LoVo (cell line): Measurements from ENCODE around the gene UCK2.

Source experiments
- DNase-seq: peaks from one replicate; pipeline ENCODE4 v3.0.0-alpha.2; 2016; ENCODE audit warnings: low spot score

Gene UCK2

DNA sequence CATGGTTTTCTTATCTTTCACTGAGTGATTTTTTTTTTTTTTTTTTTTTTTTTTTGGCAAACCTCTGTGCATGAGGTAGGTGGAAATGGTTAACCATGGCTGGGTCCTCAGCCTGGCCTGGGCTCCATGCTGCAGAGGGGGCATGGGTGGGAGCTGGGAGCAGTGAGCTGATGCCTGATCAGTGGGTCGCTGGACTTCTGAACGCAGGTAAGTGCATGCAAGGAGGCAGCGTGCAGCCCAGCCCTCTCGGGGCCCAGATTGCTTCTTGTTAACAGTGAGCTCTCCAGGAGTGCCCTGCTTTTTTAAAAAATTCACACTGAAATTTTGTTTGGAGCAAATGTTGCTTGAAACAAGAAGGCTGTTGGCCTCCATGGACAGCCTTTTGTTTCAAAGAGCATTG, 75.2 kb downstream of the UCK2 start:
- no peak for DNase-seq

DNA sequence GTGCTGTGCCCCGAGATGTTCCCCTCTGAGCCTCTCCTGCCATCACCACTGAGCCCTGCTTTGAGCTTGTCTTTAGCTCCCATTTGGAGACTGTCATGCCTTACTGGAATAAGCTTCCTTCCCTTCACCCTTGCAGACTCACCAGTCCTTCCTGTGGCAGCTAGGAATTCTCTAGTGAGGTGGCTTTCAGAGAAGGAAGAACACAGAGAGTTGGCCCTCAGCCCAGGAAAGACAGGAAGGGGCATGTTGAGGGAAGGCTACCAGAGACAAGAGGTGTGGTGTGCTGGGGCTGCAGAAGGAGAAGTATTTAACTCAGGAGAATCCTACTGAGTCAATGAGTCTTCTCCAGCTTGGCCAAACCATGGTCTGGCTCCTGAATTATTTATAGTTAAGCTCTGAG, 76.3 kb downstream of the UCK2 start:
- DNase-seq, result peak; percentile 40

DNA sequence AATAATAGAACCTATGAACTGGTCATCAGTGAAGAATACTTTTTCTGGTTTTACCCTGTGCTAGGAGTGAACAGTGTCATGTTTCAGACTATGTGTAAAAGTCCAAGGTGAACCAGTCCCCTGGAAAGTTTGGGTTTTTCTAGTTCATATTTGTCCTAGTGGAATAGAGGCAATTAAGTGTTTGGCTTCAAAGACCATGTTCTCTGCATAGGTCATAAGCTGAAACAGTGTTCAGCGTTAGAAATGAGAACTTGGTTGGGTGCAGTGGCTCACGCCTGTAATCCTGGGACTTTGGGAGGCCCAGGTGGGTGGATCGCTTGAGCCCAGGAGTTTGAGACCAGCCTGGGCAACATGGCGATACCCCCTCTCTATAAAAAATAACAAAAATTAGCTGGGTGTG, 77.5 kb downstream of the UCK2 start:
- DNase-seq, result no peak

DNA sequence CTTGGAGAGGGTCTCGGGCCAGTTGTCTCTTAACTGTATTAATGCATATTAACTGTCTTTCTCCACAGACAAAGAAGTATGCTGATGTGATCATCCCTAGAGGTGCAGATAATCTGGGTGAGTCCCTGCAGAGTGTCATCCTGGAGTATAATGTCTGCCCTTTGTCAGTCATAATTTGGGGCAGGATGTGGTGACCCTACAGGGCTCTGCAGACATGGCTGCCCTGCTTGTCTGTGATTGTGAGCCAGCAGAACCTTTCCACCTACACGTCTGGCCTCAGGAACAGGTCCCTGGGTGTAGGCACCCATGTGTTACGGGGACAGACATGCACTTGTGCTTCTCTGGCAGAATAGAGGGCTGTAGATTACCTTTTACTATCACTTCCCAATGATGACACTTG, 78.4 kb downstream of the UCK2 start:
- no peak for DNase-seq

DNA sequence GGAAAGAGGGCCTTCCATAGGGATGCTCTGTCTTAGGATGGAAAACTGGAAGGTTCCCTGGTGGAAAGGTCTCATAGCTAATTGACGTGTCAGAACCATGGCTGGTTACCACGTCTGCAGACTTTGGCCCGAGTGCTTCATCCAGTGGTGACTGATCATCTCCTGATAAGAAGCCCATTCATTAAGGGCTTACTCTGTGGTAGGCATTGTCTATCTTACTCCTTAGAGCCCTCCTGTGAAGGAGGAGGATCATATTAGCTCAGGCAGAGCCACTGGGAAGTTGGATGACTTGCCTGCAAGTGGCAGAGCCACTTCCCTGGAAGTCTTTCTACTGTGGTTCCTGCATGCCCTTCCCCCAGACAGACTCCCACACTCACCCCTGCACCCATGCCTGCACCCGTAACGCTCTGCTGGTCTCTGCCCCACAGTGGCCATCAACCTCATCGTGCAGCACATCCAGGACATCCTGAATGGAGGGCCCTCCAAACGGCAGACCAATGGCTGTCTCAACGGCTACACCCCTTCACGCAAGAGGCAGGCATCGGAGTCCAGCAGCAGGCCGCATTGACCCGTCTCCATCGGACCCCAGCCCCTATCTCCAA, 79.9 kb downstream of the UCK2 start:
- DNase-seq, result no peak

DNA sequence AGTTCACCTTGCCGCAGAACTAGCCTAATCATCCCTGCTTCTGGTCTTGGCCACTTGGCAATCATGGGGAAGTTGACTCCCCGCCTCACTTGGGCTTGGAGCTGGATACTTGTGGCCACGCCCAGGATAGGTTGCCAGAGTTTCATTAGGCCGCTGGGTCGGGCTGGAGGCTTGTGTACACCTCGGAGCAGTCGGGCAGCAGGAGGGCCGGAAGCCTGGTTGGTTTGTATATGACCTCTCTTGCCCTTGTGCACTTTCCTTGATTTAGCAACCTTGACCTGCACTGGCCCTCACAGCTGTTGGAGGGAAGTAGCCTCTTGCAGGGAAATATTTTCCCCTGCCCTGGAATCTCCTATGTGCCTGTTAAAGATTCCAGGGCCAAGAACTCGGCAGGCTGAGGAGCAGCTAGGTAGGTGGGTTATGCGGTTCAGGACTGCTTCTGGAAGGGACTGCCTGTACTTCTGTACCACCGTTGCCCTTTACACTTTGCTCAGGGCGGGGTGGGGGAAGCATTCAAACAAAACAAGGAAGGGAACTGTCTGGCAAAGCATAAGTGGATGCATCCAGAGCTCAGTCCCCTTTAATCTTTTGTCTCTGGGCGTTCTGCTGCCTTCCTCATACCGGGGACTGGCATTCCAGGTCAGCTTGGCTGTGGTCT, 83.5 kb downstream of the UCK2 start:
- peak; percentile 45 for DNase-seq

DNA sequence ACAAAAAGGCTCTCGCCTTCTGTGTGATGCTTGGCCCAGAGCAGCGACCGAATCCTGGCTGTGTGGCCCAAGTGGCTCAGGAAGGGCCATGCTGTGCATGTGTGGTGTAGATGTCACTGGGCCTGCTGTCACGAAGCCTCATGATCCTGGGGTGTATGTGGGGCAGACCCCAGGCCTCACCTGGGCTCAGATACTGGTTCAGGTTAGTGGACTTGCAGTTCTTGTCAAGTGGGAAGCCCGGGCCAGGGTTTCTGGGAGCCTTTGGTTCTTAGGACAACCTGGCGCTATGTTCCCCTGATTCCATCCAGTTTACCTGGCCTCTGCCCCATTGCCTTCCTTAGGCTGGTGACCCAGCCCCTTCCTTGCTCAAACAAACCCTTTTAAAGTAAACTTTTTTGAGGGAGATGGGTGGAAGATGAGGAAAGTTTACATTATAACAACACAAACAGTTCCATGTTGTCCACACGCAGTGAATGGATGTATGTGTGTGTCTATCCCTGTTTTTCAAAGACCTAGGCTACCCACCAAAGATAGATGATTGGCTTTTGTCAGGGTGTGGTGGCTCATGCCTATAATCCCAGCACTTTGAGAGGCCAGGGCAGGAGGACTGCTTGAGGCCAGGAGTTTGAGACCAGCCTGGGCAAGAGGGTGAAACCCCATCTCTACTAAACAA, 84.3 kb downstream of the UCK2 start:
- DNase-seq, result no peak

DNA sequence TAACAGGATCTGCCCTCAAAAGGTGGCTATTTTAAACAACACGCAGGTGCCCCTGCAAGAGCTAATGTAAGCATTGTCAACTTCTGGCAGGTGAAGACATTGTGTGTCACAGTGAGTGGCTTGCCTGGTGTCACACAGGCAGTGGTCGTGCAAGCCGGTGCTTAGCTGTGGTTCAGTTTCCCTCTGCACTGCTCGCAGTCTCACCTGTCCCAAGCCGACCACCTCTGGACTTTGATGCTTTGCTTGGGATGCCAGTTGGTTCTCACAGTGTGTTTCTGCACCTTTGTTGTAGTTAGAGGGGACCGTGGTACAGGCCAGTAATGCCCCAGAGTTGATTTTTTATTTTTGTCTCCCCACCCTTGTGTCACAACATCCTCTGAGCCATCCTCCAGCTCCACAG, 85.2 kb downstream of the UCK2 start:
- DNase-seq, result no peak

DNA sequence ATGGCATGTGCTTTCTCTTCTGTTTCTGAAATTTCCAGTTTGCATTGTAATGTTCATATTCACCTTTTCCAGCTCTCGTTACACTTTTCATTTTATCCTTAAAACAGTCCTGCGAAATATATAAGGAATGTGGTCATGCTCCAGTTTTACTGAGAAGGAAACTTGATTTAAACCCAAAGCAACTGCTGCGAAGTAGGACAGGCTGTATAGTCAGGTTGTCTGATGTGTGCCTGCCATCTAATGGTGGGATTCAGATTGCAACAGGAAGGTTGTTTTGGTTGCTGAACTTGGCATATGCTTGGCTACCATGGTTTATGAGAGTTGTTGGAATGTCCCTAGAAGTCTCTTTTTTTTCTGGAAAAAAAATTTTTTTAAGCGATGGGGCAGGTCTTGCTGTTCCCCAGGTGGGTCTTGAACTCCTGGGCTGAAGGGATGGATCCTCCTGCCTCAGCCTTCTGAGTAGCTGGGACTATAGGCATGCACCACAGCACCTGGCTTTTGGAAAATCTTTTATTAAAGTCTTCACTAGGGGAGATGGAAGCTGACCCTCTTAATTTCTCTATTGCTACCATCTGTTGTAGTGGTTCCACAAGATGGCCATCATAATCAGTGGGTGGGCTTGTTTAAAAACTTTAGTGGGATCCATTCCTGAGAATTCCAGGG, 86.9 kb downstream of the UCK2 start:
- peak; percentile 61 for DNase-seq

DNA sequence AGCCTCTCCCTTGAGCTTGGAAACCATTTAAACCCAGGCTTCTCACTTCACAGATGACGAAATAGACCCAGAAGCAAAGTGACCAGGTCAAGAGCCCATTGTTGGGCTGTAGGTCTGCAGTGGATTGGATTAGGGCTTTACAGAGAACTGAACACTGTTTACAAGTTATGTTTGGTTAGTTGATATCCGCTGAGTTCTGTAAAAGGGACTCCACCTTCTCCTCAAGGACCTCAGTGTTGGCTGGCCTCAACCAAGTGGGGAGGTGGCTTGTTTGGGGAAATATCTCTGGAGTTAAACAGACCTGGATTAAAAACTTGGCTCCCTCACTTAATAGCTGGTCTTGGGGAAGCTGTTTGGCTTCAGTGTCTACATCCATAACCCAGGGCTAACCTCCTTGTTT, 88.1 kb downstream of the UCK2 start:
- DNase-seq, result no peak

DNA sequence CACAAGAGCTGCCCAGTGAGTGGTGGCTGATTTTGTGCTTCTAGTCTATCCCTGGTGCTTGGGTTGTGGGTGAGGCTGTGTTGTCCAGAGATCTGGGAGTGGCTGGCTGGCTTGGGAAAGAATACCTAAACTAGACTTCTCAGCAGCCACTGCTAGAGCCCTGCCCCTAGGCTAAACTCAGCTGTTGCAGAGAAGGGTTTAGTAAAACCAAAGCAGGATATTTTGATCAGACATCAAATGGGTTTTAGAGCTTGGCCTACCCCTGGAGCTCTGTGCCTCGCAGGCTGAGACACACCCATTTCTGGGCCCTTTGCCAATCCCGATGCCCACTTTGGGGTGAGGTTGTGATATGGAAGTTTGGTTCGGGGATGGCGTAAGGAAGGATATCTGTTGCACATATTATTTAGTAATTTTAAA, 88.5 kb downstream of the UCK2 start:
- no peak for DNase-seq

DNA sequence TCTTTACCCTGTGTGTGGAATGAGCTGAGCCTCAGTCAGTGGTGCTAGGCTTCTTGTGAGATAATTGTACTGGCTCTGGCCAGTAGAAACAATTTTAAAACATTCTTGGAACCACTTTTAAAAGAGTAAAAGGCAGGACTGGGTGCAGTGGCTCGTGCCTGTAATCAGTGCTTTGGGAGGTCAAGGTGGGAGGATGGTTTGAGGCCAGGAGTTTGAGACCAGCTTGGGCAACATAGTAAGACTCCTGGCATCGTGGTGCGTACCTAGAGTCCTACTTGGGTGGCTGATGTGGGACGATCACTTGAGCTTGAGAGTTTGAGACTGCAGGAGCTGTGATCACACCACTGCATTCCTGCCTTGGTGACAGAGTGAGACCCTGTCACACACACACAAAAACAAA, 89.8 kb downstream of the UCK2 start:
- DNase-seq, result no peak

DNA sequence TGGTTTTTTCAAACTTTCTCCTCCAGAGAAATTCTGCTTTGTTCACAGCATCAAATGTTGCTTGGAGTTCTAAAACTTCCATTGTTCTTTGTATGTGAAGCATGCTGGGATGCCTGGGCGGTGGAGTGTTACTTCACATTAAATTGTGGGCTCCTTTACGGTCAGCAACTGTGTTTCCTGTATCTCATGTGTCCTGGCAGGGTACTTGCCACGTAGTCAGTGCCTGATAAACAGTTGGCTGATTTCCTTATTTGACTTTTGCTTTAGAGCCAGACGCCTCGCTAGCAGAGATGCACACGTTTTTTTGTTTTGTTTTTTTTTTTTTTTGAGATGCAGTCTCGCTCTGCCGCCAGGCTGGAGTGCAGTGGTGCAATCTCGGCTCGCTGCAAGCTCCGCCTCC, 96.7 kb downstream of the UCK2 start:
- no peak for DNase-seq

DNA sequence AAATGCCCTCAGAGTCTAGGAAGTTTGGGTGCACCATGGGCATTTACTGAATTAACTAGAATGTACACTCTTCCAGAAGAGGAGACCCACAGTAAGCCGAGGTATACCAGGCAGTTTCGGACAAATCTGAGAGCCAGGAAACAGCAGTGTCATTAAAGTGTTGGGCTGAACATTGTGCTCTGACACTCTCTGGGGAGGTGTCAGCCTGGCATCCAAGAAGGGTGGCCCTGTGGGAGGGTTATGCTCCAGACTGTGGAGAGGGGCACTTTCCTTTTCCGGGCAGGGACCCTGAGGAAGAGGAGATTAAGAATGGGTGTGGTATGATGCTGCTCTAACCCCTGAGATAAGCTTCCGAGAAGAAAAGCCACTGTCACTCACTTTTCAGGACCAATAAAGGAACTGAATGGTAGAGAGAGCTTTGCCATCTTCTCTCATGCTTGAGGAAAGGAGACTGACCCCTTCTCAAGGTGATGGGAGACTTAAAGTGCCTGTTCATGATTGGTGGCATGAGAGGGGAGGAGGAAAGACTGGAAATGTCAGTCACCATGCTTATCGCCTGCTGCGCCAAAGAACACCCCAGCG, 98.2 kb downstream of the UCK2 start:
- DNase-seq, result no peak

DNA sequence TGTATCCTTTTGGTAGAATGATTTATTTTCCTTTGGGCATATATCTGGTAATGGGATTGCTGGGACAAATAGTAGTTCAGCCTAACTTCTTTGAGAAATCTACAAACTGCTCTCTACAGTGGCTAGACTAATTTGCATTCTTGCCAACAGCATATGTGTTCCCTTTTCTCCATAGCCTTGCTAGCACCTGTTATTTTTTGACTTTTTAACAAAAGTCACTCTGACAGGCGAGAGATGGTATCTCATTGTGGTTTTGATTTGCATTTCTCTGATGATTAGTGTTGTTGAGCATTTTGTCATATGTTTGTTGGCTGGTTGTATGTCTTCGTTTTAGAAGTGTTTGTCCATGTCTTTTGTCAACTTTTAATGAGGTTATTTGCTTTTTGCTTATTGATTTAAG, 99.8 kb downstream of the UCK2 start:
- DNase-seq, result no peak

DNA sequence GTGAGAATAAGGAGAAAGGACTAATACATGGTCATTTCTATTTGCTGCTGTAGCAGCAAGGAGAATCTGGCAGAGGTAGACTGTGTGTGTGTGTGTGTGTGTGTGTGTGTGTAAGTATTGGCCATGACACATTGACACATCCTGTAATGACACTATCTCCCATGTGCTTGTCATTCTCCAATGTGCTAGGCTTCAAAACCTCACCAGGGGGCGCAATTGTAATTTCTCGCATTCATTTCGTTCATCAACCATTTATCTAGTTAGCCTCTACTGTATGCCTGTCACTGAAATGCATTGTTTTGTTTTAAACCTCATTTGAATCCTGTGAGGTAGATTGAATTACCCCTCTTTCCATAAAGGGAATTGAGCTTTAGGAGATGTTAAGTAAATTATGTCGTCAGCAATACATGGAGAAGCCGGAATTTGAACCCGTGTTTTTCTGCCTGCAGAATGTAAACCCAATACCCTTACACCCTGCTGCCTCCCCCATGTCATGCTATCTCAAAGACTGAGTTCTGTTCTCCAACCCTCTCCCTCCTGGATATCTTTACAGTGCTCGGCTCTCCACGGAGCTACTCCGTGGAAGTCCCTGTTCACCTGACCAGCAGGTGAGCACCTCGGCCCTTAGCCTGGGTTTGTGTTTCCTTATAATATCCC, 100.8 kb downstream of the UCK2 start:
- peak; percentile 40 for DNase-seq

DNA sequence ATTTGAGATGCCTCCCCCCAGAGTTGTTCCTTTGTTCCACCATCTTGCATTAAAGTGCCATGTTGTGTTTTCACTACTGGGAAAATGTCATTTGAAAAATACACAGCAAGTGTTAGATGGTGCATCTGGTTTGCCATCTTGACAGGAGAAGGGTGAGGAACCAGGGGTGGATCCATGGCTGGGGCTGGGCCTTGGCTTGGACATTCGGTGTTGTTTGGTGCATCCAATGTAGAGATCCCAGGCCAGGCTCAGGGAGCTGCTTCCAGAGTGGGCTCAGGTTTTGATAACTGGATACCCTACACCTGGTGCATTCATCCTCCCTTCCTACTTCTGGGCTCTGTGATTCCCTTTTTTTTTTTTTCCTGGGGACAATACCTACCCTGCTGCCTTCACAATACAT, 103.5 kb downstream of the UCK2 start:
- DNase-seq, result no peak

DNA sequence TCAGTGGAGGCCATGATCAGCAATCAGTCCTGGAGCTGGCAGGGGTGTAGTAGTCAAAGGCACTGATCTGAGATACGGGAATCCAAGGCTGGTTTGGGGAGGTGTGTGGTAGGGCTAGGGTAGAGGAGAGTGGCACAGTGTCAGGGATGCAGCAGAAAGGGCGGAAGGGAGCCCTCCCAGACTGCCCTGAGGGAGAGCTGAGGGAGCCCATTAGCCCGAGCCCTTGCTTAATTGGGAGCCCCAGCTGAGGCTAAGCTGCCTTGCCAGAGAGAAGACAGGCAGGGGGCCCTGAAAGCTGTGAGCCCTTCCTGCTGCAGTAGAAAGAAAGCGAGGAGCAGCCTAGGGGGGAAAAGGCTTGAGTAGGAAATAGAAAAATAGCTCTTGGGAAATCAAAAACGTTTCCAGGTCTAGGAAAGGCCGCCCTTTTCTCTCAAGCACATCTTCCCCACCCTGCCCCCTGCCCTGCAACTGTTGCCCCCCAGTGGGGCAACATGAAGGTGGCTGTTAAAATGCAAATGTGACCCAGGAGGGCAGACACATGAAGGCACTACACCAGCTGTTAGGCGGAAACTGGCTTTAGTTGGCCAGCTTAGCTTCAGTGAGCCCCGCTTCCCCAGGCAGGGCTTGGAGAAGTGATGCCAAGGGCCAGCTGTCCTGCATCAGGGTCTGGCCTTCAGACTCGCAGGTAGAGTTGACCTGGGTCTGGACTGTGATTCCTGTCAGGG, 106.2 kb downstream of the UCK2 start:
- DNase-seq, result no peak

DNA sequence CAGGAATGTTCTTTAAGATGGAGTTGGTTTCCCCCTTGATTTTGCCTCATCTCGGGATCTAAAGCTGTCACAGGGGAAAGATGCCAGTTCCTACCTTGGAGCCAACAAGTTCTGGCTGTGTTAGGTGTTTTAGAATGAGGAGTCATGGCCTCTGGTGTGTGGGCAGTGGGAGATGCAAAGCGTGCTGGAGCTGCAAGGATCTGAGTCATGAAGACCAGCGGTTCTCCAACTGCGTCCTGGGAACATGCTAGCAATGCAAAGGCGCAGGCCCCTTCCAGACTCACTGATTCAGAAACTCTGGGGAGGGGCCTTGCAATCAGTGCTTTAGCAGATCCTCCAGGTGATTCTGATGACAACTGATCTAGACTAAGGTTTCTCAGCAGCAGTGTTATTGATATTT, 109.1 kb downstream of the UCK2 start:
- DNase-seq, result no peak

DNA sequence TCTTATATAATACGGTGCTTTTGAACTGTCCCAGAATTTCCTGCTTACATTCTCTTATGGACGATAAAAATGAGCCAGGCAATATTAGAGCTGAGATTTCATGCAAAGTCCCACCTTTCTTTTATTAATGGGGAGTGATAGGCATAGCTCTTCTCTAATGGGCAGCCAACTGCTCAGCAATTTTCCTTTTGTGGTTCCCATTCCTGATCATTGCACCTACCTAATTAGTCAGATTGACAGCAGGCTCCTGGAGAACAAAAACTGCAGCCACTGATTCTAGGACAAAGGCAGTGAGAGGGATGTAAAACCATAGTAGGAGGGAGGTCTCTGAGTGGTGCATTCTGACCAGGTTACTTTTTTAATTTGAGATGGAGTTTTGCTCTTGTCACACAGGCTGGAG, 110.4 kb downstream of the UCK2 start:
- DNase-seq, result no peak

DNA sequence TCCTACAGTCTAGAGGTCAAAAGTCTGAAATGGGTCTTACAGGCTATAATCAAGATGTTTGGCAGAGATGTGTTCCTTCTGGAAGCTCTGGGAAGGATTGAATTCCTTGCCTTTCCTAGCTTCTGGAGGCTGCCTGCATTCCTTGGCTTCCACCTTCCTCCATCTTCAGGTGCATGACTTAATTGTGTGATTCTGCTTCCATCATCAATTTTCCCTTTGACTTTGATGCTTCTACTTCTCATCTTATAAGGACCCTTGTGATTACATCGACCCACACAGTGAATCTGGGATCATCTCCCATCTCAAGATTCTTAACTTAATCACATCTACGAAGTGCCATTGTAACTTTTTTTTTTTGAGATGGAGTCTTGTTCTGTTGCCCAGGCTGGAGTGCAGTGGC, 111.4 kb downstream of the UCK2 start:
- no peak for DNase-seq

DNA sequence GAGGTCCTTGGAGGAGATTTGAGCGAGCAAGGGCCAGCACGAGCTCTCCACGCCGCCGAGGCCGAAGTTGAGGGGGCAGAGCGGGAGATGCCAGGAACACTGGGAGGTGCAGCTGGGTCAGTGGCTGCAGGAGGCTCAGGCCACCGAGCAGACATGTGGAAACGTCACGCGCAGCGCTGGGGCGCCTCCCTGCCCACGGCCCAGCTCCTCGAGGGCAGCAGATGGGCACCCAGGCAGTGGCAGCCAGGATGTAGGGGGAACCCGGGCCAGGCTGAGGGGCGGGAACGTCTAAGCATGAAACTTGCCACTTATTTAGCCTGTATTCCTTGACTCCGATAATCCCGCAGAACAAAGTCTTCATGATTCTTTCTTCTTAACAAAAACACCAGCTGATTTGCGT, 114.1 kb downstream of the UCK2 start:
- no peak for DNase-seq
